ENCODE measurements around the gene RERE. TPM values are rescaled to one million over a fixed set of nuclear protein-coding genes. Genes with fewer than 3 reads are reported as not detected.

RERE gene
- total and polyA plus RNA-seq, 2 donors (not counting 3 experiments of a cell fraction or from before 2014, with no cell fraction given): 14.1 to 113 TPM

DNA sequence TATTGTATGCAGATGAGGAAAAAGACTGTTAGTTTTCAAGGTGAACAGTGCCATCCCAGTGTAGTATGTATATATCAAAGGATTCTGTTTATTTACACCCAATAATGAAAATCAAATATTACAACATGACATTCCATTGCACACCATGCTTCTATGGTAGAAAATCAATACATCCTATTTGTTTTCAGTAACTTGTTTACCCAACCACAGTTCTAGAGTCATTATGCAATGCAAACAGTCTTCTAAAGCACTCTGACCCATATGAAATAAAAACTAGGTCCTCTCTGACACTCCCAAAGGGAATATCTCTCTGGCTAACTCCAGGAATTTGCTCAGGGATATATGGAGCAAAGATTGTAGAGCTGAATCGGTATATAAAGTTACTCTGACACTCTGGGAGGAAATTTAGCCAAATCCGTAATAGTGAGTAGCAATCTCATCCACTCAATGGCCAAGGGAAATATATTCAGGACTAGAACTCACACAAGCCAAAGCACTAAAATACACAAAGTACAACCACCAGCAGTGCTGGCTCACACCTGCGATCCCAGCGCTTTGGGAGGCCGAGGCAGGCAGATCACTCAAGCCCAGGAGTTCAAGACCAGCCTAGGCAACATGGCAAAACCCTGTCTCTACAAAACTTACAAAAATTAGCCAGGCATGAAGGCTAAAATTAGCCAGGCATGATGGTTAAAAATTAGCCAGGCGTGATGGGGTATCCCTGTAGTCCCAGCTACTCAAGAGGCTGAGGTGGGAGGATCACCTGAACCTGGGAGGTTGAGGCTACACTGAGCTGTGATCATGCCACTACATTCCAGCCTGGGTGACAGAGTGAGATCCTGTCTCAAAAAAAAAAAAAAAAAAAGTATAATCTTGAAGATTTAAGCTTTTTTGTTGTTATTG is 75.2 kb downstream of the RERE start:
- H2AFZ ChIP-seq (ENCODE audit: low read depth, low read length): no peak overlapping the region
- BruUV-seq (replicated peaks): no TSS peak
- CTCF ChIA-PET: interaction anchor here (1.1 to 3.9 kb wide), 3 partner anchors 12 to 107 kb away, joined by 3 to 20 read pairs (median 3); no protein-coding TSS in a partner anchor
- H3K4me2 ChIP-seq (ENCODE audit: insufficient read depth, low read length): no peak overlapping the region
- H3K79me2 ChIP-seq (ENCODE audit: control insufficient read depth, insufficient read depth, low read length): peaks cover 4% of the 10 kb centered on the region
- intact Hi-C loops (cut with micrococcal nuclease) (no loop called here), dilution Hi-C loops (cut with MboI; ENCODE audit: extremely low pct_ligation_motif_present, low sequenced_read_pairs) (no loop called here)
- H3K36me3 ChIP-seq (ENCODE audit: control insufficient read depth in 2 of 2, extremely low read depth in 1 of 2, insufficient read depth in 2 of 2, low read length in 2 of 2): no peaks in the 10 kb centered on the region
- DNase-seq (ENCODE audit: low read depth, low spot score): no peak
- POLR2A ChIA-PET: no interaction called here
- no peak for FAIRE-seq
- TF ChIP-seq POLR2A (IDR thresholded peaks at IDR 0.05; ENCODE audit: low read depth, low read length) (no peak), MYC (IDR thresholded peaks at IDR 0.05; ENCODE audit: low read depth, low read length) (no peak), JUN (IDR thresholded peaks at IDR 0.05; ENCODE audit: borderline replicate concordance, insufficient read depth, insufficient read length, low read depth) (no peak)
- H3K9me3 ChIP-seq (replicated peaks; ENCODE audit: control insufficient read depth, insufficient read depth, low read length): no peaks in the 10 kb centered on the region
- H3K9me1 ChIP-seq (replicated peaks; ENCODE audit: control insufficient read depth, extremely low read depth, insufficient read depth, low read length): no peaks in the 10 kb centered on the region
- peaks cover 16% of the 10 kb centered on the region for H3K4me1 ChIP-seq (ENCODE audit: control insufficient read depth, extremely low read depth, insufficient read depth, low read length)
- no peak overlapping the region for H3K4me3 ChIP-seq (replicated peaks in 1 of 3; ENCODE audit: insufficient read depth in 1 of 3, low read depth in 1 of 3, low read length in 3 of 3)
- no peak overlapping the region for H3K27ac ChIP-seq (ENCODE audit: insufficient read depth, low read depth, low read length)
- H4K20me1 ChIP-seq (replicated peaks; ENCODE audit: control insufficient read depth, extremely low read depth, insufficient read depth, low read length): no peaks in the 10 kb centered on the region
- H3K9ac ChIP-seq (replicated peaks; ENCODE audit: extremely low read depth, insufficient read depth, low read length): no peak overlapping the region
- no peaks in the 10 kb centered on the region for H3K27me3 ChIP-seq (ENCODE audit: control insufficient read depth in 2 of 2, insufficient read depth in 2 of 2, low read length in 2 of 2)

DNA sequence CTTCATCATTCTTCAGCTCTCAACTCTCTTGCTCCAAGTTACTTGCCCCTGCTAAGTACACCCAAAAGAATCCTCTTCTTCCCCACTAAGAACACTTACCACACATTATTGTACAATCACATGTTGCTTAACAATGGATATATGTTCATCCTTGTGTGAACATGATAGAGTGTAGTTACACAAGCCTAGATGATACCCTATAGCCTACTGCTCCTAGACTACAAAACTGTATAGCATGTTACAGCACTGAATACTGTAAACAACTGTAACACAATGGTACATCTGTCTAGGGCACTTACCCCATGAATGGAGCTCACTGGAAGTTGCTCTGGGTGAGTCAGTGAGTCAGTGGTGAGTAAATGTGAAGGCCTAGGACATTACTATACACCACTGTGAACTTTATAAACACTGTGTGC is 77.4 kb downstream of the RERE start:
- TF ChIP-seq JUN (IDR thresholded peaks at IDR 0.05; ENCODE audit: borderline replicate concordance, insufficient read depth, insufficient read length, low read depth) (peak; percentile 55), FOS (IDR thresholded peaks at IDR 0.05; ENCODE audit: borderline replicate concordance, insufficient read depth, low read length) (peak; percentile 85)
- TF ChIP-seq, protein P1, sequence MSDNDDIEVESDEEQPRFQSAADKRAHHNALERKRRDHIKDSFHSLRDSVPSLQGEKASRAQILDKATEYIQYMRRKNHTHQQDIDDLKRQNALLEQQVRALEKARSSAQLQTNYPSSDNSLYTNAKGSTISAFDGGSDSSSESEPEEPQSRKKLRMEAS (IDR thresholded peaks at IDR 0.05; ENCODE audit: insufficient read depth, insufficient read length): no peak
- peak overlapping the region; percentile 19 for H3K27ac ChIP-seq (ENCODE audit: insufficient read depth, low read depth, low read length)
- H3K4me2 ChIP-seq (ENCODE audit: insufficient read depth, low read length): no peak overlapping the region
- peaks cover 4% of the 10 kb centered on the region for H3K79me2 ChIP-seq (ENCODE audit: control insufficient read depth, insufficient read depth, low read length)
- H3K36me3 ChIP-seq (ENCODE audit: control insufficient read depth in 2 of 2, extremely low read depth in 1 of 2, insufficient read depth in 2 of 2, low read length in 2 of 2): no peaks in the 10 kb centered on the region
- no peaks in the 10 kb centered on the region for H4K20me1 ChIP-seq (replicated peaks; ENCODE audit: control insufficient read depth, extremely low read depth, insufficient read depth, low read length)
- H3K9me1 ChIP-seq (replicated peaks; ENCODE audit: control insufficient read depth, extremely low read depth, insufficient read depth, low read length): no peaks in the 10 kb centered on the region
- DNase-seq (ENCODE audit: low read depth, low spot score) (peak; percentile 68), FAIRE-seq (peak; percentile 83)
- no peak overlapping the region for H3K9ac ChIP-seq (replicated peaks; ENCODE audit: extremely low read depth, insufficient read depth, low read length)
- no peaks in the 10 kb centered on the region for H3K27me3 ChIP-seq (ENCODE audit: control insufficient read depth in 2 of 2, insufficient read depth in 2 of 2, low read length in 2 of 2)
- POLR2A ChIA-PET: no interaction called here
- CTCF ChIA-PET: interaction anchor here (0.6 to 3.9 kb wide), 12 partner anchors 9 to 265 kb away, joined by 3 to 20 read pairs (median 4); no protein-coding TSS in a partner anchor
- dilution Hi-C loops (cut with MboI; ENCODE audit: extremely low pct_ligation_motif_present, low sequenced_read_pairs): no loop called here
- H3K4me1 ChIP-seq (ENCODE audit: control insufficient read depth, extremely low read depth, insufficient read depth, low read length): peaks cover 25% of the 10 kb centered on the region
- H3K4me3 ChIP-seq (replicated peaks in 1 of 3; ENCODE audit: insufficient read depth in 1 of 3, low read depth in 1 of 3, low read length in 3 of 3): no peak overlapping the region
- no peak overlapping the region for H2AFZ ChIP-seq (ENCODE audit: low read depth, low read length)
- intact Hi-C loops (cut with micrococcal nuclease): no loop called here
- BruUV-seq (replicated peaks): no TSS peak
- no peaks in the 10 kb centered on the region for H3K9me3 ChIP-seq (replicated peaks; ENCODE audit: control insufficient read depth, insufficient read depth, low read length)
